BJ (cell line): Measurements from ENCODE around the gene HTR2C. TPM values are rescaled to one million over a fixed set of nuclear protein-coding genes. Genes with fewer than 3 reads are reported as not detected.

Experiments used
- CTCF ChIA-PET: fragments of 350-600 bp; formaldehyde crosslinking; extraction: SDS; loops from one replicate; lab custom pipeline; 2021; ENCODE audit warnings: antibody characterized with exemption, inconsistent platforms; lab: Yijun Ruan, JAX
- POLR2A ChIA-PET: fragments of 300-600 bp; sonication (Branson Sonifier 250); formaldehyde crosslinking; extraction: SDS; loops from one replicate; lab custom pipeline; 2021; ENCODE audit warnings: antibody characterized with exemption; lab: Charles Lee
- DNase-seq: peaks from one replicate; pipeline ENCODE4 v3.0.0-alpha.2; 2011; ENCODE audit warnings: low read depth
- H3K27me3 ChIP-seq: 2 replicates; pipeline ENCODE4 v1.6.0; 2011; ENCODE audit warnings: low read length; ENCODE audit not compliant: control insufficient read depth, insufficient read depth
- H3K36me3 ChIP-seq: 2 replicates; pipeline ENCODE4 v1.5.1; 2011; ENCODE audit warnings: low read length; ENCODE audit not compliant: control insufficient read depth, insufficient read depth
- H3K4me3 ChIP-seq: 2 replicates; pipeline ENCODE4 v1.5.1; 2011; ENCODE audit warnings: low read depth, mild to moderate bottlenecking, control low read depth, low read length
- polyA plus RNA-seq: library from polyadenylated mRNA; depleted of rRNA; stranded (reverse); fragments of >200 nt; gene quantifications from 2 replicates; pipeline ENCODE4 v1.2.3, GENCODE V29; 2011
- TF ChIP-seq, protein P1 (sequence below): IDR thresholded peaks from 2 replicates; pipeline ENCODE4 v1.5.1; 2011; ENCODE audit warnings: low read depth, mild to moderate bottlenecking, control low read depth, inconsistent platforms, low read length, moderate library complexity; ENCODE audit not compliant: insufficient read depth

The HTR2C gene
- polyA plus RNA-seq, 1 experiment, result not detected

DNA sequence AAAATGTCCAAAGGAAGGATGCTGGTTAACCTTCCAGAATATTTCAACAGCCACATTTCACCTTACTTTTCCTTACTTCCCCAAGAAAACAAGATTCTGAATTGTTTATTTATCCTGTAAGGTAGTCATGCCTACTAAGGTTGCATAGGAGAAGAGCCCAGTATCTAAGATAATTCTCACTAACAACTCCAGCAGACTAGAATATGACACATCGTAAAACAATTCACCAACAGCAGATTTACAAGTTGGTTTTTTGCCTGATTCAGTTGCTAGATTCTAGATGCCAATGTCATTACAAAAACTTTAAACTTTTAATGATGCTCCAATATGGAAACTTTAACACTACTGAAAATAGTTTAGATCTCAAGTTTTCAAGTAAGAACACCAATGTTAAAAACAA lies 257.2 kb downstream of the HTR2C start:
- ChIA-PET POLR2A (no interaction called here), CTCF (no interaction called here)
- TF ChIP-seq, protein P1, sequence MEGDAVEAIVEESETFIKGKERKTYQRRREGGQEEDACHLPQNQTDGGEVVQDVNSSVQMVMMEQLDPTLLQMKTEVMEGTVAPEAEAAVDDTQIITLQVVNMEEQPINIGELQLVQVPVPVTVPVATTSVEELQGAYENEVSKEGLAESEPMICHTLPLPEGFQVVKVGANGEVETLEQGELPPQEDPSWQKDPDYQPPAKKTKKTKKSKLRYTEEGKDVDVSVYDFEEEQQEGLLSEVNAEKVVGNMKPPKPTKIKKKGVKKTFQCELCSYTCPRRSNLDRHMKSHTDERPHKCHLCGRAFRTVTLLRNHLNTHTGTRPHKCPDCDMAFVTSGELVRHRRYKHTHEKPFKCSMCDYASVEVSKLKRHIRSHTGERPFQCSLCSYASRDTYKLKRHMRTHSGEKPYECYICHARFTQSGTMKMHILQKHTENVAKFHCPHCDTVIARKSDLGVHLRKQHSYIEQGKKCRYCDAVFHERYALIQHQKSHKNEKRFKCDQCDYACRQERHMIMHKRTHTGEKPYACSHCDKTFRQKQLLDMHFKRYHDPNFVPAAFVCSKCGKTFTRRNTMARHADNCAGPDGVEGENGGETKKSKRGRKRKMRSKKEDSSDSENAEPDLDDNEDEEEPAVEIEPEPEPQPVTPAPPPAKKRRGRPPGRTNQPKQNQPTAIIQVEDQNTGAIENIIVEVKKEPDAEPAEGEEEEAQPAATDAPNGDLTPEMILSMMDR, result no peak
- Histone ChIP-seq H3K36me3 (no peaks in the 10 kb centered on the region), H3K4me3 (no peak overlapping the region), H3K27me3 (no peaks in the 10 kb centered on the region)
- DNase-seq, result peak; percentile 30

DNA sequence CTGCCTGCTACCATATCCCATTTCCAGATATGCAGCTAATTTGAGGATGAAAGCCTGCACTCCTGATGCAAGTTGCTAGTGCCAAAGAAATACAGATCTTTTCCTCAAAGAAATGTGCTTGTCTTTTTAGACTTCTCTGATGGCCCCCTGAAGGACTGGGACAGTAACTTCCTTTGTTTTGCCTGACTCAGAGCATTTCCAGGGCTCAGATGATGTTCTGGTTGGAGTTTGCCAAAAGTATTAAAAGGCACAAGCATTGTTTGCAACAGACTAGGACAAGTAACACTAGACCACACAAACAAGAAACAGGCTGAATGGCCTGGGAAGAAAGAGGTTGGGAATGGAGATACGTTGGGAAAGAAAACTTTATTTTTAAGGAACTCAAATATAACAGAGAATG lies 258.3 kb downstream of the HTR2C start:
- ChIA-PET CTCF (no interaction called here), POLR2A (no interaction called here)
- TF ChIP-seq, protein P1, result no peak
- no peak for DNase-seq
- H3K36me3 ChIP-seq, result no peaks in the 10 kb centered on the region
- no peaks in the 10 kb centered on the region for H3K27me3 ChIP-seq
- no peak overlapping the region for H3K4me3 ChIP-seq

DNA sequence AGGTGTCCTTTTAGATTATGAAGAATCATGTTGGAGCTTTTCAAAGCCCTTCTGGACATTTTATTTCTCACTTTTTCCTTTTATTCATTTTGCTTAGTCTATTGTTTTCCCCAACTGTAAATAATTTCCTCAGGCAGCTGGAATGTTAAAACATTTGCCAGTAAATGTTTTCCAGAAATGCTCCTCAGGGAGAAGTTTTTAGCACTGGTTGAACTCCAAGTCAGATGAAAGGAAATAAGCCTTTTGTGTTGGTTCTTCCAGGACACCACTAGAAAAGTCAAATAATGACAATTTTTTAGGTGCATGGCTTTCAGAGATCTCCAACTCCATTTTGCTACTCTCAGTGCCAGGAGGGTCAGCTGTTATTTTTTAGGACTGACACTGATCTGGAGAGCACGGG lies 305.6 kb downstream of the HTR2C start:
- Histone ChIP-seq H3K27me3 (no peaks in the 10 kb centered on the region), H3K36me3 (no peaks in the 10 kb centered on the region), H3K4me3 (no peak overlapping the region)
- POLR2A ChIA-PET, result no interaction called here
- TF ChIP-seq, protein P1, result no peak
- CTCF ChIA-PET, result interaction anchor here (0.6 kb wide), 1 partner anchor 11 kb away, joined by 3 read pairs; no protein-coding TSS in a partner anchor
- DNase-seq, result no peak

DNA sequence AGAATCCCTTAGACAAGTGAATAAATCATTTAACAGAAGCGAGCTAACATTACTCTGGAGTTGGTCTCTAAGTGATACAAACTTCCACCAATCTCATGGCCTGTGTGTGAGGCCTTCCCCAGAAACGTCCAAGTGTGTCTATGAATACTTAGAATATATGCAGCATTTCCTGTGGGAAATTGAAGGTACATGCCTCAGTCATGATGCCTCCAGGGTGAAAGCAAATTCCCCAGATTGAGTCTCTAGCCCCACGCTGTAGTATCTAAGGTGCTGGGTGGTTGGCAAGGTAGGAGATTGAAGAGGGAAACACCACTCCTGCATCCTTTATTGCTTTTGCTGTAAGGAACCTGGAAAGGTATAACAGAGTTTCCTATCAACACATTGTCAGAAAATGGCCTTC lies 319.7 kb downstream of the HTR2C start:
- ChIA-PET CTCF (no interaction called here), POLR2A (no interaction called here)
- no peaks in the 10 kb centered on the region for H3K27me3 ChIP-seq
- H3K36me3 ChIP-seq, result no peaks in the 10 kb centered on the region
- TF ChIP-seq, protein P1, result no peak
- DNase-seq, result no peak
- H3K4me3 ChIP-seq, result no peak overlapping the region

DNA sequence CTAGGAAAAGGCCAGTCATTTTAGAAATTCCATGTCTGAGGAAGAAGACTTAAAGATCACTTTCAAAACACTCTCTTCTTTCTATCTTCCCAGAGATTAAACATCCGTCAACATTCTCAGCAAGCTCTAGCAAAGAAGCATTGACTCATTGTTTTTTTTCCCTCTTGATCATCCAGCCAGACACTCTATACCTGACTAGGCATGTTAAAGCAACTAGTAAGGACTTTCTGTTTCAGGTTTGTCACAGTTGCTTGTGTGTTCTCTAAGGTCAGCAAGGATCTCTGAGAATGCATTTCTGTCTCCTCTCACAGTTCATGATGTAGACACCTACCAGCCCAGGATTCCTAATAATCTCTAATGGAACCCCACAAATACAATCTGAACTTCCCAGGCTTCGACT lies 321.4 kb downstream of the HTR2C start:
- Histone ChIP-seq H3K4me3 (no peak overlapping the region), H3K36me3 (no peaks in the 10 kb centered on the region), H3K27me3 (no peaks in the 10 kb centered on the region)
- TF ChIP-seq, protein P1, result no peak
- CTCF ChIA-PET, result no interaction called here
- no peak for DNase-seq
- POLR2A ChIA-PET, result no interaction called here
